WI38 (cell line): ENCODE results near the gene SHISA8.
"Not testable (repeated sequence)": the region's sequence is repeated elsewhere in the genome, so short reads cannot be mapped to it uniquely, and the experiment has no call there.

Experiments
- H3K4me3 ChIP-seq: 2 replicates; pipeline ENCODE4 v1.5.1; 2011; ENCODE audit warnings: low read depth, mild to moderate bottlenecking, control low read depth, low read length
- TF ChIP-seq, protein P1 (sequence below): IDR thresholded peaks from 2 replicates; pipeline ENCODE4 v1.5.1; 2012; ENCODE audit warnings: low read depth, mild to moderate bottlenecking, control low read depth, low read length

SHISA8 gene

GRCh38 chr22:41873391-41873790 is 41.5 kb downstream of the SHISA8 start:
- no peak overlapping the region for H3K4me3 ChIP-seq
- TF ChIP-seq, protein P1, sequence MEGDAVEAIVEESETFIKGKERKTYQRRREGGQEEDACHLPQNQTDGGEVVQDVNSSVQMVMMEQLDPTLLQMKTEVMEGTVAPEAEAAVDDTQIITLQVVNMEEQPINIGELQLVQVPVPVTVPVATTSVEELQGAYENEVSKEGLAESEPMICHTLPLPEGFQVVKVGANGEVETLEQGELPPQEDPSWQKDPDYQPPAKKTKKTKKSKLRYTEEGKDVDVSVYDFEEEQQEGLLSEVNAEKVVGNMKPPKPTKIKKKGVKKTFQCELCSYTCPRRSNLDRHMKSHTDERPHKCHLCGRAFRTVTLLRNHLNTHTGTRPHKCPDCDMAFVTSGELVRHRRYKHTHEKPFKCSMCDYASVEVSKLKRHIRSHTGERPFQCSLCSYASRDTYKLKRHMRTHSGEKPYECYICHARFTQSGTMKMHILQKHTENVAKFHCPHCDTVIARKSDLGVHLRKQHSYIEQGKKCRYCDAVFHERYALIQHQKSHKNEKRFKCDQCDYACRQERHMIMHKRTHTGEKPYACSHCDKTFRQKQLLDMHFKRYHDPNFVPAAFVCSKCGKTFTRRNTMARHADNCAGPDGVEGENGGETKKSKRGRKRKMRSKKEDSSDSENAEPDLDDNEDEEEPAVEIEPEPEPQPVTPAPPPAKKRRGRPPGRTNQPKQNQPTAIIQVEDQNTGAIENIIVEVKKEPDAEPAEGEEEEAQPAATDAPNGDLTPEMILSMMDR: no peak

DNA sequence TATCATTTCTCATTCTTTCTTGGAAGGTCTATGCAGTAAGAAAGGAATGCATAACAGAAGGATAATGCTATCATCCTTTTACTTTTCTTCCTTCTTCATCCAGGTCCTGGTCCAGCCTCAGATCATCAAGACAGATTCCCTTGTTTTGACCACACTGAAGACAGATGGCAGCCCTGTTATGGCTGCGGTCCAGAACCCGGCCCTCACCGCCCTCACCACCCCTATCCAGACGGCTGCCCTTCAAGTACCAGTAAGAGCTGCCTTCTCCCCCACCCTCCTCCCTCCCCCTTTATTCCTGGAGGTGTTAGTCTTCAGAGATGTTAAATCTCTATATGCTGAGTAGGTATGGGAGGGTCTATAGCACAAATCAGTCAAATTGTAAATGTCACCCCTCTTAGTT is 44.1 kb downstream of the SHISA8 start:
- H3K4me3 ChIP-seq: no peak overlapping the region
- TF ChIP-seq, protein P1: no peak

- H3K4me3 ChIP-seq: not testable (repeated sequence)
These were observed 44.8 kb downstream of the SHISA8 start for GRCh38 chr22:41870081-41870480.

DNA sequence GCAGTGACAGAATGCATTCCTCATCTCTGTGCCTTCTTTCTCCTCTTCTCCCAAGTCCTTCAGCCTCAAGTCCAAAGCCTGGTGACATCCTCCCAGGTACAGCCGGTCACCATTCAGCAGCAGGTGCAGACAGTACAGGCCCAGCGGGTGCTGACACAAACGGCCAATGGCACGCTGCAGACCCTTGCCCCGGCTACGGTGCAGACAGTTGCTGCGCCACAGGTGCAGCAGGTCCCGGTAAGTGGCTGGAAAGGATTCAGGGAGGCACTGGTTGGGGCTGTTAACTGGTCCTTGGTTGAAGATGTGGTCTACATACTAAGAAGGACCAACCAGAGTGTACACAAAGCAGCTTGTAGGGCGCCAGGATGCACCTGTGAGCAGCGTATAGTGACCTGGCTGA is 46.3 kb downstream of the SHISA8 start:
- TF ChIP-seq, protein P1: no peak
- no peak overlapping the region for H3K4me3 ChIP-seq

- H3K4me3 ChIP-seq: no peak overlapping the region
- TF ChIP-seq, protein P1: no peak
These were observed 51.4 kb downstream of the SHISA8 start for GRCh38 chr22:41863472-41863871.

GRCh38 chr22:41862530-41863266 is 52.2 kb downstream of the SHISA8 start:
- TF ChIP-seq, protein P1: no peak
- H3K4me3 ChIP-seq: no peak overlapping the region

DNA sequence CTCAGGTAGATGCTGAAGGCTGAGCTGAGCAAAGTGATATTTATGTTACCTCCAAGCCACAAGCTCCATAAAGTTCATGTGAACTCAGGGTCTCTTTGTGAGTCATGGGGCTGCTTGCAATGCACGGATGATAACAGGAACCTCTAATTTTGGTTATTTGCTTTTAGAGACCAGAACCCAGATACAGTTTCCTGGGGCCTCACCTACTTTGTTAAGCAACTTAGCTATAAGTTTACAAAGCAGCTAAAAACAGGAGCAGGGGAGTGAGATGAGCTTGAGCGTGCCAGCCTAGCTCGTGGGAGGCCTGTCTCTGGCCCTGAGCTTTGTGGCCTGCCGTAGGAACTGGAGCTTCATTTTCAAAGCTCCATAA is 52.7 kb downstream of the SHISA8 start:
- H3K4me3 ChIP-seq: no peak overlapping the region
- TF ChIP-seq, protein P1: no peak
